IMR-90 (cell line): ENCODE data around the gene PRDM1. TPM values are rescaled to one million over a fixed set of nuclear protein-coding genes. Genes with fewer than 3 reads are reported as not detected.

Experiments
- ATAC-seq: fragments of 200-7000 bp; cut with Tn5 transposase; 2 replicates; pipeline ENCODE4 v1.9.1; 2020; ENCODE audit warnings: low read depth, mild to moderate bottlenecking, moderate library complexity
- BruUV-seq: library from RNA; stranded (reverse); fragments of 400-500 nt; replicated peaks from 2 replicates; lab custom pipeline; 2021; lab: Mats Ljungman, UMichigan
- CTCF ChIA-PET: fragments of 300-600 bp; formaldehyde crosslinking; extraction: SDS; loops from one replicate; lab custom pipeline; 2021; ENCODE audit warnings: antibody characterized with exemption; lab: Yijun Ruan, JAX
- POLR2A ChIA-PET: fragments of 300-600 bp; sonication (Branson Sonifier 250); formaldehyde crosslinking; loops from one replicate; lab custom pipeline; 2022; ENCODE audit warnings: antibody characterized with exemption; ENCODE audit not compliant: unreplicated experiment; lab: Charles Lee
- DNase-seq: peaks from one replicate; pipeline ENCODE4 v3.0.0; 2013
- H2AFZ ChIP-seq: replicated peaks from 2 replicates; pipeline ENCODE3; 2013; ENCODE audit warnings: low read length, mild to moderate bottlenecking; ENCODE audit not compliant: poor library complexity
- H2AK5ac ChIP-seq: 2 replicates; pipeline ENCODE4 v1.6.1; 2013; ENCODE audit warnings: low read depth, low read length, inconsistent platforms
- H2AK9ac ChIP-seq: replicated peaks from 2 replicates; pipeline ENCODE3; 2013; ENCODE audit warnings: mild to moderate bottlenecking, low read depth, low read length, moderate library complexity; ENCODE audit not compliant: poor library complexity
- H2BK120ac ChIP-seq: 2 replicates; pipeline ENCODE4 v1.6.1; 2013; ENCODE audit warnings: low read depth, low read length, inconsistent platforms
- H2BK15ac ChIP-seq: 3 replicates; pipeline ENCODE4 v1.6.1; 2013; ENCODE audit warnings: low read depth, low read length, inconsistent platforms
- H2BK20ac ChIP-seq: 2 replicates; pipeline ENCODE4 v1.6.1; 2013; ENCODE audit warnings: low read depth, mild to moderate bottlenecking, inconsistent platforms, low read length, moderate library complexity
- H2BK5ac ChIP-seq: 2 replicates; pipeline ENCODE4 v1.6.1; 2013; ENCODE audit warnings: mild to moderate bottlenecking, low read depth, low read length, inconsistent platforms; ENCODE audit not compliant: poor library complexity, severe bottlenecking
- H3K14ac ChIP-seq: replicated peaks from 2 replicates; pipeline ENCODE4 v1.6.1; 2013; ENCODE audit warnings: low read depth, low read length, inconsistent platforms
- H3K18ac ChIP-seq: 2 replicates; pipeline ENCODE4 v1.6.1; 2013; ENCODE audit warnings: low read depth, low read length, control low read depth
- H3K23ac ChIP-seq: 2 replicates; pipeline ENCODE4 v1.6.1; 2013; ENCODE audit warnings: low read depth, low read length, inconsistent platforms
- H3K27ac ChIP-seq: 2 replicates; pipeline ENCODE4 v1.5.1; 2013; ENCODE audit warnings: mild to moderate bottlenecking, control low read depth, low read length; ENCODE audit not compliant: insufficient read depth
- H3K27me3 ChIP-seq: 2 replicates; pipeline ENCODE4 v1.6.1; 2013; ENCODE audit warnings: low read length; ENCODE audit not compliant: control insufficient read depth, insufficient read depth
- H3K36me3 ChIP-seq: 2 replicates; pipeline ENCODE4 v1.6.1; 2013; ENCODE audit warnings: low read length, mixed read lengths; ENCODE audit not compliant: control insufficient read depth, insufficient read depth
- H3K4ac ChIP-seq: 2 replicates; pipeline ENCODE4 v1.6.1; 2013; ENCODE audit warnings: low read depth, low read length, inconsistent platforms
- H3K4me1 ChIP-seq: 2 replicates; pipeline ENCODE4 v1.6.1; 2013; ENCODE audit warnings: low read length, mixed read lengths; ENCODE audit not compliant: control insufficient read depth, insufficient read depth
- H3K4me2 ChIP-seq: 2 replicates; pipeline ENCODE4 v1.6.1; 2013; ENCODE audit warnings: low read depth, mild to moderate bottlenecking, control low read depth, low read length, moderate library complexity
- H3K4me3 ChIP-seq: 2 replicates; pipeline ENCODE4 v1.5.1; 2013; ENCODE audit warnings: low read depth, mild to moderate bottlenecking, control low read depth, low read length, moderate library complexity; ENCODE audit not compliant: insufficient read depth
- H3K56ac ChIP-seq: 2 replicates; pipeline ENCODE4 v1.6.1; 2013; ENCODE audit warnings: low read length, inconsistent platforms; ENCODE audit not compliant: insufficient read depth; ENCODE audit errors: extremely low read depth
- H3K79me1 ChIP-seq, 2 experiments: 2 replicates each; pipeline ENCODE4 v1.6.1; 2013; ENCODE audit warnings: low read length in 2 of 2, inconsistent platforms in 1 of 2, low read depth in 1 of 2
- H3K9ac ChIP-seq: 2 replicates; pipeline ENCODE4 v1.6.1; 2013; ENCODE audit warnings: low read depth, low read length, control low read depth
- H3K9me1 ChIP-seq: 2 replicates; pipeline ENCODE4 v1.6.1; 2013; ENCODE audit warnings: low read length, inconsistent platforms; ENCODE audit not compliant: insufficient read depth
- H3K9me3 ChIP-seq: 2 replicates; pipeline ENCODE4 v1.6.1; 2013; ENCODE audit warnings: low read length; ENCODE audit not compliant: control insufficient read depth, insufficient read depth
- H4K20me1 ChIP-seq: 2 replicates; pipeline ENCODE4 v1.6.1; 2013; ENCODE audit warnings: low read length, inconsistent platforms; ENCODE audit not compliant: insufficient read depth
- H4K5ac ChIP-seq: 2 replicates; pipeline ENCODE4 v1.6.1; 2013; ENCODE audit warnings: mild to moderate bottlenecking, low read depth, low read length, control low read depth
- H4K8ac ChIP-seq, 2 experiments: 2 replicates each; pipeline ENCODE4 v1.6.1; 2013; ENCODE audit warnings: low read depth in 2 of 2, low read length in 2 of 2, control low read depth in 1 of 2, inconsistent platforms in 1 of 2
- H4K91ac ChIP-seq: 2 replicates; pipeline ENCODE4 v1.6.1; 2013; ENCODE audit warnings: low read depth, low read length, inconsistent platforms; ENCODE audit not compliant: insufficient read depth
- BHLHE40 ChIP-seq: fragments of 150-350 bp; IDR thresholded peaks from 2 replicates; pipeline ENCODE4 v1.6.1; 2016; ENCODE audit warnings: mild to moderate bottlenecking, low read depth, low read length
- CEBPB ChIP-seq: IDR thresholded peaks from 2 replicates; pipeline ENCODE4 v1.6.1; 2012; ENCODE audit warnings: low read depth, low read length, improper control_type of control experiment
- CHD1 ChIP-seq: IDR thresholded peaks from 2 replicates; pipeline ENCODE4 v1.6.1; 2012; ENCODE audit warnings: low read depth, low read length, improper control_type of control experiment
- ELK1 ChIP-seq: fragments of 150-350 bp; IDR thresholded peaks from 2 replicates; pipeline ENCODE4 v1.6.1; 2016; ENCODE audit warnings: low read depth, mild to moderate bottlenecking, low read length, moderate library complexity, borderline replicate concordance
- FOS ChIP-seq: fragments of 150-350 bp; IDR thresholded peaks from 2 replicates; pipeline ENCODE4 v1.6.1; 2016; ENCODE audit warnings: low read depth, low read length
- MAFK ChIP-seq: IDR thresholded peaks from 2 replicates; pipeline ENCODE4 v1.6.1; 2012; ENCODE audit warnings: low read depth, low read length, improper control_type of control experiment
- MAZ ChIP-seq: IDR thresholded peaks from 2 replicates; pipeline ENCODE4 v1.6.1; 2012; ENCODE audit warnings: low read depth, mild to moderate bottlenecking, low read length, improper control_type of control experiment, moderate library complexity, borderline replicate concordance
- MXI1 ChIP-seq: IDR thresholded peaks from 2 replicates; pipeline ENCODE4 v1.6.1; 2012; ENCODE audit warnings: low read depth, mild to moderate bottlenecking, low read length, moderate library complexity, borderline replicate concordance
- NFE2L2 ChIP-seq: fragments of 150-350 bp; IDR thresholded peaks from 2 replicates; pipeline ENCODE4 v1.6.1; 2016; ENCODE audit warnings: low read depth, mild to moderate bottlenecking, low read length
- RAD21 ChIP-seq: IDR thresholded peaks from 2 replicates; pipeline ENCODE4 v1.6.1; 2012; ENCODE audit warnings: low read length, improper control_type of control experiment
- RCOR1 ChIP-seq: IDR thresholded peaks from 2 replicates; pipeline ENCODE4 v1.6.1; 2012; ENCODE audit warnings: mild to moderate bottlenecking, low read length, improper control_type of control experiment; ENCODE audit not compliant: insufficient replicate concordance
- RFX5 ChIP-seq: IDR thresholded peaks from 2 replicates; pipeline ENCODE4 v1.8.0; 2012; ENCODE audit warnings: low read depth, mild to moderate bottlenecking, low read length, moderate library complexity
- WGBS, 2 experiments: methylation state at CpG; one replicate each; pipeline versions ENCODE4 v1.1.5 to v1.1.7; 2013; ENCODE audit warnings: missing lambda C conversion rate in 2 of 2; ENCODE audit not compliant: insufficient read length in 1 of 2; ENCODE audit errors: extremely low coverage in 2 of 2; 5-methylcytosine and 5-hydroxymethylcytosine counted together
- dilution Hi-C: fragments of 300-500 bp; cut with HindIII; formaldehyde crosslinking; loops from one replicate; pipeline ENCODE4 v1.14.3; 2018; ENCODE audit warnings: low sequenced_read_pairs; ENCODE audit not compliant: unreplicated experiment
- in situ Hi-C: fragments of 300-500 bp; cut with MboI; formaldehyde crosslinking; loops from 3 replicates; pipeline ENCODE4 v1.14.3; 2019; ENCODE audit warnings: low sequenced_read_pairs, inconsistent platforms, mixed read lengths
- intact Hi-C: fragments of 100-400 bp; cut with micrococcal nuclease; formaldehyde crosslinking; loops from 2 replicates; pipeline ENCODE4 v1.10.0; 2022
- polyA plus RNA-seq, 3 experiments: library from polyadenylated mRNA; depleted of rRNA; stranded (reverse); fragments of >200 nt; gene quantifications; 2 replicates each; pipeline ENCODE4 v1.2.3, GENCODE V29; 2012; ENCODE audit warnings: low replicate concordance in 1 of 3
- total RNA-seq: library from RNA; depleted of rRNA; stranded (reverse); fragments of >200 nt; gene quantifications from 2 replicates; pipeline ENCODE4 v1.2.3, GENCODE V29; 2012
- TF ChIP-seq, protein P1 (sequence below): fragments of 150-350 bp; IDR thresholded peaks from 2 replicates; pipeline ENCODE4 v1.6.1; 2017; ENCODE audit warnings: mild to moderate bottlenecking, antibody characterized with exemption, low read length, low read depth
- TF ChIP-seq, protein P2 (sequence below): conservative IDR thresholded peaks from 2 replicates; pipeline ENCODE4 v1.5.1; 2012; ENCODE audit warnings: mild to moderate bottlenecking, low read depth, low read length, improper control_type of control experiment

Gene PRDM1
- total and polyA plus RNA-seq, 2 of the 4 experiments (the other 2 are of a cell fraction): 2.3 to 3.0 TPM

GRCh38 chr6:106053484-106054205 is 32.5 kb upstream of the PRDM1 start:
- dilution Hi-C loops: no loop called here
- BruUV-seq: no TSS peak
- peaks cover 6% of the 10 kb centered on the region; the same call in 1 of the 2 replicates for H3K9me1 ChIP-seq

More at GRCh38 chr6:106053484-106054205, 32.5 kb upstream of the PRDM1 start:
- Histone ChIP-seq H4K91ac (no peak overlapping the region), H3K27me3 (no peaks in the 10 kb centered on the region), H3K27ac (no peak overlapping the region), H2AK9ac (no peak overlapping the region), H2BK15ac (no peak overlapping the region), H3K79me1 (no peaks in the 10 kb centered on the region), H3K18ac (no peak overlapping the region), H4K20me1 (no peaks in the 10 kb centered on the region), H3K14ac (no peak overlapping the region), H3K4me3 (no peak overlapping the region), H2AK5ac (no peak overlapping the region), H2BK5ac (no peak overlapping the region), H3K4me1 (peaks cover 4% of the 10 kb centered on the region), H3K23ac (no peak overlapping the region), H2AFZ (no peak overlapping the region), H3K9ac (no peak overlapping the region), H4K5ac (no peak overlapping the region), H3K4ac (no peak overlapping the region), H2BK120ac (no peak overlapping the region), H3K9me3 (no peaks in the 10 kb centered on the region), H3K56ac (no peak overlapping the region), H4K8ac (no peak overlapping the region), H3K36me3 (no peaks in the 10 kb centered on the region), H3K4me2 (no peak overlapping the region), H2BK20ac (no peak overlapping the region)
- ATAC-seq: no peak
- ChIA-PET CTCF (no interaction called here), POLR2A (no interaction called here)
- in situ Hi-C loops (no loop called here), intact Hi-C loops (no loop called here)
- no peak for DNase-seq
- WGBS, 2 experiments: no CpG with 5 or more reads among the region's 3 CpGs
- TF ChIP-seq, protein P1, sequence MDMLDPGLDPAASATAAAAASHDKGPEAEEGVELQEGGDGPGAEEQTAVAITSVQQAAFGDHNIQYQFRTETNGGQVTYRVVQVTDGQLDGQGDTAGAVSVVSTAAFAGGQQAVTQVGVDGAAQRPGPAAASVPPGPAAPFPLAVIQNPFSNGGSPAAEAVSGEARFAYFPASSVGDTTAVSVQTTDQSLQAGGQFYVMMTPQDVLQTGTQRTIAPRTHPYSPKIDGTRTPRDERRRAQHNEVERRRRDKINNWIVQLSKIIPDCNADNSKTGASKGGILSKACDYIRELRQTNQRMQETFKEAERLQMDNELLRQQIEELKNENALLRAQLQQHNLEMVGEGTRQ: no peak
- no peak for TF ChIP-seq MAZ
- TF ChIP-seq FOS: no peak
- TF ChIP-seq CEBPB: no peak
- no peak for TF ChIP-seq ELK1
- no peak for TF ChIP-seq RCOR1
- no peak for TF ChIP-seq MXI1
- TF ChIP-seq RAD21: no peak
- TF ChIP-seq, protein P2, sequence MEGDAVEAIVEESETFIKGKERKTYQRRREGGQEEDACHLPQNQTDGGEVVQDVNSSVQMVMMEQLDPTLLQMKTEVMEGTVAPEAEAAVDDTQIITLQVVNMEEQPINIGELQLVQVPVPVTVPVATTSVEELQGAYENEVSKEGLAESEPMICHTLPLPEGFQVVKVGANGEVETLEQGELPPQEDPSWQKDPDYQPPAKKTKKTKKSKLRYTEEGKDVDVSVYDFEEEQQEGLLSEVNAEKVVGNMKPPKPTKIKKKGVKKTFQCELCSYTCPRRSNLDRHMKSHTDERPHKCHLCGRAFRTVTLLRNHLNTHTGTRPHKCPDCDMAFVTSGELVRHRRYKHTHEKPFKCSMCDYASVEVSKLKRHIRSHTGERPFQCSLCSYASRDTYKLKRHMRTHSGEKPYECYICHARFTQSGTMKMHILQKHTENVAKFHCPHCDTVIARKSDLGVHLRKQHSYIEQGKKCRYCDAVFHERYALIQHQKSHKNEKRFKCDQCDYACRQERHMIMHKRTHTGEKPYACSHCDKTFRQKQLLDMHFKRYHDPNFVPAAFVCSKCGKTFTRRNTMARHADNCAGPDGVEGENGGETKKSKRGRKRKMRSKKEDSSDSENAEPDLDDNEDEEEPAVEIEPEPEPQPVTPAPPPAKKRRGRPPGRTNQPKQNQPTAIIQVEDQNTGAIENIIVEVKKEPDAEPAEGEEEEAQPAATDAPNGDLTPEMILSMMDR: no peak
- TF ChIP-seq CHD1: no peak
- no peak for TF ChIP-seq RFX5
- no peak for TF ChIP-seq BHLHE40
- TF ChIP-seq NFE2L2: no peak
- no peak for TF ChIP-seq MAFK
